ENCODE results near the gene PCDHGB4.
A peak's percentile ranks its signal among the peaks of the same experiment; 100 is the strongest.
"Not testable (repeated sequence)": the region's sequence is repeated elsewhere in the genome, so short reads cannot be mapped to it uniquely, and the experiment has no call there.

PCDHGB4 gene

GRCh38 chr5:141398608-141399007, 11.1 kb downstream of the PCDHGB4 start:
- DNase-seq (ENCODE audit: low read depth) = no peak

DNA sequence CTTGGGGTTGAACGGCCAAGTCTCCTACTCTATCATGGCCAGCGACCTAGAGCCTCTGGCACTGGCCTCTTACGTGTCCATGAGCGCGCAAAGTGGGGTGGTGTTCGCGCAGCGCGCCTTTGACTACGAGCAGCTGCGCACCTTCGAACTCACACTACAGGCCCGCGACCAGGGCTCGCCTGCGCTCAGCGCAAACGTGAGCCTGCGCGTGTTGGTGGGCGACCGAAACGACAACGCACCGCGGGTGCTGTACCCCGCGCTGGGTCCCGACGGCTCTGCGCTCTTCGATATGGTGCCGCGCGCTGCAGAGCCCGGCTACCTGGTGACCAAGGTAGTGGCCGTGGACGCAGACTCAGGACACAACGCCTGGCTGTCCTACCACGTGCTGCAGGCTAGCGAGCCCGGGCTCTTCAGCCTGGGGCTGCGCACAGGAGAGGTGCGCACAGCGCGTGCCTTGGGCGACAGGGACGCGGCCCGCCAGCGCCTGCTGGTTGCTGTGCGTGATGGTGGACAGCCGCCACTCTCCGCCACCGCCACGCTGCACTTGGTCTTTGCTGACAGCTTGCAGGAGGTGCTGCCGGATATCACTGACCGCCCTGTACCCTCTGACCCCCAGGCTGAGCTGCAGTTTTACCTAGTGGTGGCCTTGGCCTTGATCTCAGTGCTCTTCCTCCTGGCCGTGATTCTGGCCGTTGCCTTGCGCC, 12.2 kb downstream of the PCDHGB4 start:
- no peak for DNase-seq (ENCODE audit: low read depth)

GRCh38 chr5:141402553-141403243, 15.2 kb downstream of the PCDHGB4 start, which contains the start of gene PCDHGA9:
Gene PCDHGA9 (plus strand): TSS chr5:141402778. CDS start chr5:141402953, 175 bp downstream.
- peak; percentile 41 for DNase-seq (ENCODE audit: low read depth)

GRCh38 chr5:141403387-141403786, 15.9 kb downstream of the PCDHGB4 start:
- no peak for DNase-seq (ENCODE audit: low read depth)

GRCh38 chr5:141407790-141408505, 20.4 kb downstream of the PCDHGB4 start, which contains the start of gene PCDHGB6:
Gene PCDHGB6 (plus strand): TSS chr5:141408021. CDS start chr5:141408203, 182 bp downstream.
- DNase-seq (ENCODE audit: low read depth) = peak; percentile 34

- no peak for DNase-seq (ENCODE audit: low read depth)
Observed at GRCh38 chr5:141409598-141410306, 22.3 kb downstream of the PCDHGB4 start.

GRCh38 chr5:141411575-141411974, 24.1 kb downstream of the PCDHGB4 start:
- no peak for DNase-seq (ENCODE audit: low read depth)

- peak; percentile 72 for DNase-seq (ENCODE audit: low read depth)
Observed at GRCh38 chr5:141412854-141413539, 25.5 kb downstream of the PCDHGB4 start, which contains the start of gene PCDHGA10. Gene PCDHGA10 (plus strand): TSS chr5:141412987. CDS start chr5:141413176, 189 bp downstream.

- DNase-seq (ENCODE audit: low read depth) = no peak
Observed at GRCh38 chr5:141413540-141414069, 26.1 kb downstream of the PCDHGB4 start.

DNA sequence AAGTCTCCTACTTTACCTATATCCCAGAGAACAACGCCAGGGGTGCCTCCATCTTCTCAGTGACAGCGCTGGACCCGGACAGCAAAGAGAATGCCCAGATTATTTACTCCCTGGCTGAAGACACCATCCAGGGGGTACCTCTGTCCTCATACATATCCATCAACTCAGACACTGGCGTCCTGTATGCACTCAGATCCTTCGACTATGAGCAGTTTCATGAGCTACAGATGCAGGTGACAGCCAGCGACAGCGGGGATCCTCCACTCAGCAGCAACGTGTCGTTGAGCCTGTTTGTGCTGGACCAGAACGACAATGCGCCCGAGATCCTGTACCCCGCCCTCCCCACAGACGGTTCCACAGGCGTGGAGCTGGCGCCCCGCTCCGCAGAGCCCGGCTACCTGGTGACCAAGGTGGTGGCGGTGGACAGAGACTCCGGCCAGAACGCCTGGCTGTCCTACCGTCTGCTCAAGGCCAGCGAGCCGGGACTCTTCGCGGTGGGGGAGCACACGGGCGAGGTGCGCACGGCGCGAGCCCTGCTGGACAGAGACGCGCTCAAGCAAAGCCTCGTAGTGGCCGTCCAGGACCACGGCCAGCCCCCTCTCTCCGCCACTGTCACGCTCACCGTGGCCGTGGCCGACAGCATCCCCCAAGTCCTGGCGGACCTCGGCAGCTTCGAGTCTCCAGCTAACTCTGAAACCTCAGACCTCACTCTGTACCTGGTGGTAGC, 27.2 kb downstream of the PCDHGB4 start:
- not testable (repeated sequence) for DNase-seq (ENCODE audit: low read depth)

DNA sequence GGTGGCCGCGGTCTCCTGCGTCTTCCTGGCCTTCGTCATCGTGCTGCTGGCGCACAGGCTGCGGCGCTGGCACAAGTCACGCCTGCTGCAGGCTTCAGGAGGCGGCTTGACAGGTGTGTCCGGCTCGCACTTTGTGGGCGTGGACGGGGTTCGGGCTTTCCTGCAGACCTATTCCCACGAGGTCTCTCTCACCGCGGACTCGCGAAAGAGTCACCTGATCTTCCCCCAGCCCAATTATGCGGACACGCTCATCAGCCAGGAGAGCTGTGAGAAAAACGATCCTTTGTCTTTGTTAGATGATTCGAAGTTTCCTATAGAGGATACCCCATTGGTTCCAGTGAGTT, 27.7 kb downstream of the PCDHGB4 start:
- not testable (repeated sequence) for DNase-seq (ENCODE audit: low read depth)

- DNase-seq (ENCODE audit: low read depth) = peak; percentile 82
Observed at GRCh38 chr5:141417494-141418172, 30.1 kb downstream of the PCDHGB4 start, which contains the start of gene PCDHGB7. Gene PCDHGB7 (plus strand): TSS chr5:141417677. CDS start chr5:141417860, 183 bp downstream.

GRCh38 chr5:141419074-141419880, 31.8 kb downstream of the PCDHGB4 start:
- DNase-seq (ENCODE audit: low read depth) = no peak

DNA sequence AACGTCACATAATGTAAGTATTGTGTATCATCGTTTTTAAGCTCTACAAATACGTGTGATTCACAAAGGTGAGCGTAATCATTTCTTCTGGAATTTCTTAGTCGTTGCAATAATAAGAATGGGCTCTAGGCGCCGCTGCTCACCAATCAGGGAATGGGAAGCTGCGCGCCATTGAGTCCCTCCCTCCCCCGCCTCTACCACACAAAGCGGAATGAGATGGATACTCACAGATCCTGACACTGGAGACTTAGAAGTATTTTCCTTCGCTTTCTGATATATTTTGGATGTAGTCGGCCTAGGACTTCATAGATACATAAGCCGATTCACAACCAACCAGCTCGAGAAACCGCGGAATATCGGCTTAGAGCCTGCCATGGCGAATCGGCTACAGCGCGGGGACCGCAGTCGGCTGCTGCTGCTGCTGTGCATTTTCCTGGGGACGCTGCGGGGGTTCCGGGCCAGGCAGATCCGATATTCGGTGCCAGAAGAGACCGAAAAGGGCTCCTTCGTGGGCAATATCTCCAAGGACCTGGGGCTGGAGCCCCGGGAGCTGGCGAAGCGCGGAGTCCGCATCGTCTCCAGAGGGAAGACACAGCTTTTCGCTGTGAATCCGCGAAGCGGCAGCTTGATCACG, 33.5 kb downstream of the PCDHGB4 start, which contains the start of gene PCDHGA11:
TSS of gene PCDHGA11 (plus strand) at position 197 of the 634 bp plus-strand sequence. CDS start at position 374, 177 bp downstream.
- DNase-seq (ENCODE audit: low read depth) = peak; percentile 50

- no peak for DNase-seq (ENCODE audit: low read depth)
Observed at GRCh38 chr5:141421489-141421855, 34.0 kb downstream of the PCDHGB4 start.

DNA sequence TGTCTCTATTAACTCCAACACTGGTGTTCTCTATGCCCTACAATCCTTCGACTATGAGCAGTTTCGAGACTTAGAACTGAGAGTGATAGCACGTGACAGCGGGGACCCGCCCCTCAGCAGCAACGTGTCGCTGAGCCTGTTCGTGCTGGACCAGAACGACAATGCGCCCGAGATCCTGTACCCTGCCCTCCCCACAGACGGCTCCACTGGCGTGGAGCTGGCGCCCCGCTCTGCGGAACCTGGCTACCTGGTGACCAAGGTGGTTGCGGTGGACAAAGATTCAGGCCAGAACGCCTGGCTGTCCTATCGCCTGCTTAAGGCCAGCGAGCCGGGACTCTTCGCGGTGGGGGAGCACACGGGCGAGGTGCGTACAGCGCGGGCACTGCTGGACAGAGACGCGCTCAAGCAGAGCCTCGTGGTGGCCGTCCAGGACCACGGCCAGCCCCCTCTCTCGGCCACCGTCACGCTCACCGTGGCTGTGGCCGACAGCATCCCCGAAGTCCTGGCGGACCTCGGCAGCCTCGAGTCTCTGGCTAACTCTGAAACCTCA, 35.3 kb downstream of the PCDHGB4 start:
- DNase-seq (ENCODE audit: low read depth) = no peak

GRCh38 chr5:141427783-141428426, 40.4 kb downstream of the PCDHGB4 start:
- no peak for DNase-seq (ENCODE audit: low read depth)

Data from amniotic epithelial cell (primary cell).